ENCODE data around the gene ZNRF3.
A peak's percentile ranks its signal among the peaks of the same experiment; 100 is the strongest.

The ZNRF3 gene

DNA sequence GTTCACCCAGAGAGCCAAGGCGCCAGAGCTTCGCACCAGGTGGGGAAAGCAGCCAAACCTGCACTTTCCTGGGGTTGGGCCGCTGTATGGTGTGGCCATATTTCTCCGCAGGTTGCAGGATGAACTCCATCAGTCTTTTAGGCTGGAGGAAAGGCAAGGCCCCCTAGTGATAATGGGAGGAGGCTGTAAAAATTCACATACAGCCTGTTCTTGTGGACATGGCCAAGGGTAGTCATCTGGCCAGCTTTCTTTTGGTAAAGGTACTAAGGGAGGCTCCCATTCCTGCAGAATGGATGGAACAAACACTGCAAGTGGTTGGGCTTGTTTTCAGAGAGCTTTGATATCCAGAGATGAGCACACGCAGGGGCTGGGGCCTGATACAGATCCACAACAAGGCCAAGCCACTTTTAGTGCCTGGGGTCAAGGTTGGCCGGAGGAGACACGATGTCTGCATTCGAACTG is 148.7 kb downstream of the ZNRF3 start:
- peak; percentile 3; the same call in 2 of the 3 replicates for ATAC-seq
- TF ChIP-seq RARB (CRISPR knock-in tag; IDR thresholded peaks at IDR 0.05) (no peak), OSR1 (CRISPR knock-in tag; IDR thresholded peaks at IDR 0.05) (no peak), BACH2 (CRISPR knock-in tag; IDR thresholded peaks at IDR 0.05; ENCODE audit: borderline replicate concordance) (no peak), ZNF8 (CRISPR knock-in tag; IDR thresholded peaks at IDR 0.05) (no peak), ZNF70 (CRISPR knock-in tag; IDR thresholded peaks at IDR 0.05) (no peak), ZC3H10 (CRISPR knock-in tag; IDR thresholded peaks at IDR 0.05) (no peak), SNAI2 (CRISPR knock-in tag; IDR thresholded peaks at IDR 0.05) (no peak), PPARA (CRISPR knock-in tag; IDR thresholded peaks at IDR 0.05; ENCODE audit: borderline replicate concordance) (no peak), ESRRG (CRISPR knock-in tag; IDR thresholded peaks at IDR 0.05) (no peak), ZNF565 (CRISPR knock-in tag; conservative IDR thresholded peaks at IDR 0.05; ENCODE audit: low read depth) (no peak), ISL1 (CRISPR knock-in tag; IDR thresholded peaks at IDR 0.05) (no peak)
- TF ChIP-seq, protein P1, sequence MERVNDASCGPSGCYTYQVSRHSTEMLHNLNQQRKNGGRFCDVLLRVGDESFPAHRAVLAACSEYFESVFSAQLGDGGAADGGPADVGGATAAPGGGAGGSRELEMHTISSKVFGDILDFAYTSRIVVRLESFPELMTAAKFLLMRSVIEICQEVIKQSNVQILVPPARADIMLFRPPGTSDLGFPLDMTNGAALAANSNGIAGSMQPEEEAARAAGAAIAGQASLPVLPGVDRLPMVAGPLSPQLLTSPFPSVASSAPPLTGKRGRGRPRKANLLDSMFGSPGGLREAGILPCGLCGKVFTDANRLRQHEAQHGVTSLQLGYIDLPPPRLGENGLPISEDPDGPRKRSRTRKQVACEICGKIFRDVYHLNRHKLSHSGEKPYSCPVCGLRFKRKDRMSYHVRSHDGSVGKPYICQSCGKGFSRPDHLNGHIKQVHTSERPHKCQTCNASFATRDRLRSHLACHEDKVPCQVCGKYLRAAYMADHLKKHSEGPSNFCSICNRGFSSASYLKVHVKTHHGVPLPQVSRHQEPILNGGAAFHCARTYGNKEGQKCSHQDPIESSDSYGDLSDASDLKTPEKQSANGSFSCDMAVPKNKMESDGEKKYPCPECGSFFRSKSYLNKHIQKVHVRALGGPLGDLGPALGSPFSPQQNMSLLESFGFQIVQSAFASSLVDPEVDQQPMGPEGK (CRISPR knock-in tag; IDR thresholded peaks at IDR 0.05; ENCODE audit: borderline replicate concordance), result no peak
- TF ChIP-seq, protein P2, sequence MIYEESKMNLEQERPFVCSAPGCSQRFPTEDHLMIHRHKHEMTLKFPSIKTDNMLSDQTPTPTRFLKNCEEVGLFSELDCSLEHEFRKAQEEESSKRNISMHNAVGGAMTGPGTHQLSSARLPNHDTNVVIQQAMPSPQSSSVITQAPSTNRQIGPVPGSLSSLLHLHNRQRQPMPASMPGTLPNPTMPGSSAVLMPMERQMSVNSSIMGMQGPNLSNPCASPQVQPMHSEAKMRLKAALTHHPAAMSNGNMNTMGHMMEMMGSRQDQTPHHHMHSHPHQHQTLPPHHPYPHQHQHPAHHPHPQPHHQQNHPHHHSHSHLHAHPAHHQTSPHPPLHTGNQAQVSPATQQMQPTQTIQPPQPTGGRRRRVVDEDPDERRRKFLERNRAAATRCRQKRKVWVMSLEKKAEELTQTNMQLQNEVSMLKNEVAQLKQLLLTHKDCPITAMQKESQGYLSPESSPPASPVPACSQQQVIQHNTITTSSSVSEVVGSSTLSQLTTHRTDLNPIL (CRISPR knock-in tag; IDR thresholded peaks at IDR 0.05; ENCODE audit: low read depth), result no peak
- TF ChIP-seq, protein P3, sequence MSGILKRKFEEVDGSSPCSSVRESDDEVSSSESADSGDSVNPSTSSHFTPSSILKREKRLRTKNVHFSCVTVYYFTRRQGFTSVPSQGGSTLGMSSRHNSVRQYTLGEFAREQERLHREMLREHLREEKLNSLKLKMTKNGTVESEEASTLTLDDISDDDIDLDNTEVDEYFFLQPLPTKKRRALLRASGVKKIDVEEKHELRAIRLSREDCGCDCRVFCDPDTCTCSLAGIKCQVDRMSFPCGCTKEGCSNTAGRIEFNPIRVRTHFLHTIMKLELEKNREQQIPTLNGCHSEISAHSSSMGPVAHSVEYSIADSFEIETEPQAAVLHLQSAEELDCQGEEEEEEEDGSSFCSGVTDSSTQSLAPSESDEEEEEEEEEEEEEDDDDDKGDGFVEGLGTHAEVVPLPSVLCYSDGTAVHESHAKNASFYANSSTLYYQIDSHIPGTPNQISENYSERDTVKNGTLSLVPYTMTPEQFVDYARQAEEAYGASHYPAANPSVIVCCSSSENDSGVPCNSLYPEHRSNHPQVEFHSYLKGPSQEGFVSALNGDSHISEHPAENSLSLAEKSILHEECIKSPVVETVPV (CRISPR knock-in tag; IDR thresholded peaks at IDR 0.05), result no peak
- TF ChIP-seq, protein P4, sequence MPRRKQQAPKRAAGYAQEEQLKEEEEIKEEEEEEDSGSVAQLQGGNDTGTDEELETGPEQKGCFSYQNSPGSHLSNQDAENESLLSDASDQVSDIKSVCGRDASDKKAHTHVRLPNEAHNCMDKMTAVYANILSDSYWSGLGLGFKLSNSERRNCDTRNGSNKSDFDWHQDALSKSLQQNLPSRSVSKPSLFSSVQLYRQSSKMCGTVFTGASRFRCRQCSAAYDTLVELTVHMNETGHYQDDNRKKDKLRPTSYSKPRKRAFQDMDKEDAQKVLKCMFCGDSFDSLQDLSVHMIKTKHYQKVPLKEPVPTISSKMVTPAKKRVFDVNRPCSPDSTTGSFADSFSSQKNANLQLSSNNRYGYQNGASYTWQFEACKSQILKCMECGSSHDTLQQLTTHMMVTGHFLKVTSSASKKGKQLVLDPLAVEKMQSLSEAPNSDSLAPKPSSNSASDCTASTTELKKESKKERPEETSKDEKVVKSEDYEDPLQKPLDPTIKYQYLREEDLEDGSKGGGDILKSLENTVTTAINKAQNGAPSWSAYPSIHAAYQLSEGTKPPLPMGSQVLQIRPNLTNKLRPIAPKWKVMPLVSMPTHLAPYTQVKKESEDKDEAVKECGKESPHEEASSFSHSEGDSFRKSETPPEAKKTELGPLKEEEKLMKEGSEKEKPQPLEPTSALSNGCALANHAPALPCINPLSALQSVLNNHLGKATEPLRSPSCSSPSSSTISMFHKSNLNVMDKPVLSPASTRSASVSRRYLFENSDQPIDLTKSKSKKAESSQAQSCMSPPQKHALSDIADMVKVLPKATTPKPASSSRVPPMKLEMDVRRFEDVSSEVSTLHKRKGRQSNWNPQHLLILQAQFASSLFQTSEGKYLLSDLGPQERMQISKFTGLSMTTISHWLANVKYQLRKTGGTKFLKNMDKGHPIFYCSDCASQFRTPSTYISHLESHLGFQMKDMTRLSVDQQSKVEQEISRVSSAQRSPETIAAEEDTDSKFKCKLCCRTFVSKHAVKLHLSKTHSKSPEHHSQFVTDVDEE (CRISPR knock-in tag; IDR thresholded peaks at IDR 0.05), result no peak
- TF ChIP-seq, protein P5, sequence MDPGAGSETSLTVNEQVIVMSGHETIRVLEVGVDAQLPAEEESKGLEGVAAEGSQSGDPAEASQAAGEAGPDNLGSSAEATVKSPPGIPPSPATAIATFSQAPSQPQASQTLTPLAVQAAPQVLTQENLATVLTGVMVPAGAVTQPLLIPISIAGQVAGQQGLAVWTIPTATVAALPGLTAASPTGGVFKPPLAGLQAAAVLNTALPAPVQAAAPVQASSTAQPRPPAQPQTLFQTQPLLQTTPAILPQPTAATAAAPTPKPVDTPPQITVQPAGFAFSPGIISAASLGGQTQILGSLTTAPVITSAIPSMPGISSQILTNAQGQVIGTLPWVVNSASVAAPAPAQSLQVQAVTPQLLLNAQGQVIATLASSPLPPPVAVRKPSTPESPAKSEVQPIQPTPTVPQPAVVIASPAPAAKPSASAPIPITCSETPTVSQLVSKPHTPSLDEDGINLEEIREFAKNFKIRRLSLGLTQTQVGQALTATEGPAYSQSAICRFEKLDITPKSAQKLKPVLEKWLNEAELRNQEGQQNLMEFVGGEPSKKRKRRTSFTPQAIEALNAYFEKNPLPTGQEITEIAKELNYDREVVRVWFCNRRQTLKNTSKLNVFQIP (CRISPR knock-in tag; IDR thresholded peaks at IDR 0.05; ENCODE audit: borderline replicate concordance, low read depth), result no peak

DNA sequence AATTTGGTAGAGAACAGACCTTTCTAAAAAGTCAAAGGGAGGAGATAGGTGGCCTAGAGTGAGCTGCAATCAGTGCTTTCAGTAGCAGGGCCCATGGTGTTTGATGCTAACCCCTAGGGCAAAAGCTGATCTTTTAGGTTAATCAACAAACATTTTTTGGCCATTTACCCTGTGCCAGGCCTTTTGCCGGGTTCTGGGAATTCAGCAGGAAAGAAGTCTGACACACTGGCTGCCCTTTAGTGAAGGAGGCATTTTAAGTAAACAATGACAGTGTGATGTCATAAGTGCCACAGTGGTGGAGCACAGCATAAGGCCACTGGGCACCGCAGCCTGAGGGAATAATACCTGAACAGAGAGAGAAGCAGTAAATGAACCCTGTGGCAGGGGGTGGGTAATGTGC is 149.2 kb downstream of the ZNRF3 start:
- no peak for ATAC-seq
- no peak for TF ChIP-seq TOX (CRISPR knock-in tag; IDR thresholded peaks at IDR 0.05; ENCODE audit: borderline replicate concordance)
- no peak for TF ChIP-seq ARNTL (CRISPR knock-in tag; IDR thresholded peaks at IDR 0.05; ENCODE audit: borderline replicate concordance, low read depth)
- TF ChIP-seq ZNF8 (CRISPR knock-in tag; IDR thresholded peaks at IDR 0.05), result no peak
- TF ChIP-seq, protein P4 (CRISPR knock-in tag; IDR thresholded peaks at IDR 0.05), result no peak
- TF ChIP-seq CSDC2 (CRISPR knock-in tag; IDR thresholded peaks at IDR 0.05), result no peak
- TF ChIP-seq BACH2 (CRISPR knock-in tag; IDR thresholded peaks at IDR 0.05; ENCODE audit: borderline replicate concordance), result no peak

All from SK-N-SH treated with all-trans-retinoic acid at 6 μM for 48 hours (cell line).